Activated naive CD4-positive, alpha-beta T cell treated with anti-CD3 and anti-CD28 coated beads, Interleukin-2, amount 50 U/mL, for 72 hours (primary cell): ENCODE results near the gene NAV2. TPM values are rescaled to one million over a fixed set of nuclear protein-coding genes. Genes with fewer than 3 reads are reported as not detected.

Experiments used
- ATAC-seq, 2 donors: fragments of 150-1000 bp; cut with Tn5 transposase; 2 replicates each; pipeline ENCODE4 v1.10.0; 2021; ENCODE audit warnings: mild to moderate bottlenecking in 2 of 2, moderate library complexity in 2 of 2
- DNase-seq, 2 donors: peaks; one replicate each; pipeline ENCODE4 v3.0.0; 2021 to 2022; ENCODE audit warnings: low spot score in 2 of 2
- H3K27ac Mint-ChIP-seq, 2 donors: one replicate each; pipeline ENCODE4 v1.8.0; 2022; ENCODE audit warnings: mild to moderate bottlenecking in 2 of 2, mixed read lengths in 2 of 2
- H3K36me3 Mint-ChIP-seq, 2 donors: one replicate each; pipeline ENCODE4 v1.8.0; 2022; ENCODE audit warnings: mixed read lengths in 2 of 2
- H3K9me3 Mint-ChIP-seq, 2 donors: one replicate each; pipeline ENCODE4 v1.8.0; 2022; ENCODE audit warnings: mixed read lengths in 2 of 2
- total RNA-seq, 2 donors: library from RNA; stranded (reverse); gene quantifications; one replicate each; pipeline ENCODE4 v1.2.3, GENCODE V29; 2022

The NAV2 gene
- total RNA-seq, 2 donors from 2014 or later = 0.27 to 0.88 TPM

GRCh38 chr11:19843079-19843478 lies 130.4 kb downstream of the NAV2 start:
- Mint-ChIP-seq H3K9me3 (no peaks in the 10 kb centered on the region), H3K27ac (no peak overlapping the region)
- ATAC-seq = peak in 1 of 2 donors; percentile 48

GRCh38 chr11:19844012-19844411 lies 131.4 kb downstream of the NAV2 start:
- no peak overlapping the region for H3K27ac Mint-ChIP-seq
- no peak for DNase-seq
- no peak for ATAC-seq
- H3K36me3 Mint-ChIP-seq = no peaks in the 10 kb centered on the region
- no peaks in the 10 kb centered on the region for H3K9me3 Mint-ChIP-seq

More at GRCh38 chr11:19843079-19843478, 130.4 kb downstream of the NAV2 start:
- H3K36me3 Mint-ChIP-seq = no peaks in the 10 kb centered on the region
- no peak for DNase-seq

- H3K27ac Mint-ChIP-seq = no peak overlapping the region
- DNase-seq (no peak), ATAC-seq (no peak)
- no peaks in the 10 kb centered on the region for H3K36me3 Mint-ChIP-seq
- H3K9me3 Mint-ChIP-seq = no peaks in the 10 kb centered on the region
Measured at GRCh38 chr11:19844806-19845205, 132.2 kb downstream of the NAV2 start.

- ATAC-seq (no peak), DNase-seq (no peak)
- Mint-ChIP-seq H3K9me3 (no peaks in the 10 kb centered on the region), H3K27ac (no peak overlapping the region), H3K36me3 (no peaks in the 10 kb centered on the region)
Measured at GRCh38 chr11:19845626-19846025, 133.0 kb downstream of the NAV2 start.

- Mint-ChIP-seq H3K27ac (no peak overlapping the region), H3K9me3 (peaks cover 0 to 3% of the 10 kb centered on the region in 2 donors)
- no peak for ATAC-seq
Measured at GRCh38 chr11:19846654-19847305, 134.1 kb downstream of the NAV2 start.

GRCh38 chr11:19848219-19848618 lies 135.6 kb downstream of the NAV2 start:
- Mint-ChIP-seq H3K9me3 (peaks cover 0 to 5% of the 10 kb centered on the region in 2 donors), H3K27ac (no peak overlapping the region), H3K36me3 (no peaks in the 10 kb centered on the region)
- DNase-seq (no peak), ATAC-seq (no peak)

More at GRCh38 chr11:19846654-19847305, 134.1 kb downstream of the NAV2 start:
- no peak for DNase-seq
- no peaks in the 10 kb centered on the region for H3K36me3 Mint-ChIP-seq

GRCh38 chr11:19849107-19849789 lies 136.6 kb downstream of the NAV2 start:
- Mint-ChIP-seq H3K9me3 (peaks cover 0 to 5% of the 10 kb centered on the region in 2 donors), H3K27ac (no peak overlapping the region), H3K36me3 (no peaks in the 10 kb centered on the region)
- no peak for DNase-seq
- no peak for ATAC-seq

- ATAC-seq (no peak), DNase-seq (no peak)
- Mint-ChIP-seq H3K9me3 (peaks cover 0 to 5% of the 10 kb centered on the region in 2 donors), H3K27ac (no peak overlapping the region), H3K36me3 (no peaks in the 10 kb centered on the region)
Measured at GRCh38 chr11:19849947-19850593, 137.4 kb downstream of the NAV2 start.

GRCh38 chr11:19852288-19852687 lies 139.7 kb downstream of the NAV2 start:
- DNase-seq = no peak
- no peaks in the 10 kb centered on the region for H3K36me3 Mint-ChIP-seq
- H3K27ac Mint-ChIP-seq = no peak overlapping the region
- ATAC-seq = no peak
- peaks cover 0 to 5% of the 10 kb centered on the region in 2 donors for H3K9me3 Mint-ChIP-seq

GRCh38 chr11:19853016-19853415 lies 140.4 kb downstream of the NAV2 start:
- no peak for DNase-seq
- ATAC-seq = no peak
- H3K9me3 Mint-ChIP-seq = peaks cover 0 to 5% of the 10 kb centered on the region in 2 donors
- H3K36me3 Mint-ChIP-seq = no peaks in the 10 kb centered on the region
- no peak overlapping the region for H3K27ac Mint-ChIP-seq

GRCh38 chr11:19853920-19854319 lies 141.3 kb downstream of the NAV2 start:
- no peak overlapping the region for H3K27ac Mint-ChIP-seq
- no peak for DNase-seq
- ATAC-seq = no peak
- H3K9me3 Mint-ChIP-seq = peaks cover 0 to 5% of the 10 kb centered on the region in 2 donors
- H3K36me3 Mint-ChIP-seq = no peaks in the 10 kb centered on the region

GRCh38 chr11:19861171-19861570 lies 148.5 kb downstream of the NAV2 start:
- Mint-ChIP-seq H3K9me3 (no peaks in the 10 kb centered on the region), H3K36me3 (no peaks in the 10 kb centered on the region), H3K27ac (no peak overlapping the region)
- no peak for DNase-seq
- no peak for ATAC-seq

- DNase-seq (no peak), ATAC-seq (no peak)
- no peak overlapping the region for H3K27ac Mint-ChIP-seq
- no peaks in the 10 kb centered on the region for H3K9me3 Mint-ChIP-seq
- H3K36me3 Mint-ChIP-seq = no peaks in the 10 kb centered on the region
Measured at GRCh38 chr11:19862091-19862490, 149.5 kb downstream of the NAV2 start.

- ATAC-seq (no peak), DNase-seq (no peak)
- Mint-ChIP-seq H3K36me3 (no peaks in the 10 kb centered on the region), H3K9me3 (no peaks in the 10 kb centered on the region), H3K27ac (no peak overlapping the region)
Measured at GRCh38 chr11:19864141-19865140, 151.8 kb downstream of the NAV2 start.

GRCh38 chr11:19866037-19866436 lies 153.4 kb downstream of the NAV2 start:
- DNase-seq (no peak), ATAC-seq (no peak)
- H3K27ac Mint-ChIP-seq = no peak overlapping the region
- H3K9me3 Mint-ChIP-seq = no peaks in the 10 kb centered on the region
- H3K36me3 Mint-ChIP-seq = no peaks in the 10 kb centered on the region

GRCh38 chr11:19866521-19866920 lies 153.9 kb downstream of the NAV2 start:
- H3K36me3 Mint-ChIP-seq = no peaks in the 10 kb centered on the region
- H3K27ac Mint-ChIP-seq = no peak overlapping the region
- no peak for DNase-seq
- no peaks in the 10 kb centered on the region for H3K9me3 Mint-ChIP-seq
- ATAC-seq = no peak
